HG03060 (cell line): Measurements from ENCODE around the gene EIF3I.

Source experiments
- ATAC-seq: cut with Tn5 transposase; IDR thresholded peaks from one replicate; pipeline ENCODE4 v1.9.1; 2021; ENCODE audit warnings: low read depth, moderate number of reproducible peaks; ENCODE audit not compliant: unreplicated experiment

EIF3I gene

GRCh38 chr1:32228771-32229170, 6.6 kb downstream of the EIF3I start:
- ATAC-seq, result no peak

- ATAC-seq, result no peak
These were observed 9.7 kb downstream of the EIF3I start for GRCh38 chr1:32231843-32232432.

GRCh38 chr1:32232558-32233304, 10.5 kb downstream of the EIF3I start:
- no peak for ATAC-seq

- ATAC-seq, result no peak
These were observed 12.6 kb downstream of the EIF3I start for GRCh38 chr1:32234792-32235191.

- no peak for ATAC-seq
These were observed 17.1 kb downstream of the EIF3I start for GRCh38 chr1:32239337-32239736.

GRCh38 chr1:32239790-32240139, 17.6 kb downstream of the EIF3I start:
- no peak for ATAC-seq

GRCh38 chr1:32240140-32240951, 18.1 kb downstream of the EIF3I start:
- no peak for ATAC-seq

- ATAC-seq, result no peak
These were observed 19.0 kb downstream of the EIF3I start for GRCh38 chr1:32241001-32241763.

- ATAC-seq, result no peak
These were observed 20.2 kb downstream of the EIF3I start for GRCh38 chr1:32242341-32242851.

GRCh38 chr1:32246888-32247273, 24.7 kb downstream of the EIF3I start, which contains the start of gene FAM167B:
Gene FAM167B (plus strand): TSS chr1:32247222. CDS start chr1:32247422, 200 bp downstream.
- ATAC-seq, result no peak

- ATAC-seq, result no peak
These were observed 25.2 kb downstream of the EIF3I start for GRCh38 chr1:32247452-32247851.

GRCh38 chr1:32247983-32248889, 26.0 kb downstream of the EIF3I start:
- no peak for ATAC-seq

GRCh38 chr1:32249831-32250525, 27.8 kb downstream of the EIF3I start:
- no peak for ATAC-seq

- no peak for ATAC-seq
These were observed 28.9 kb downstream of the EIF3I start, which contains the start of gene LCK for GRCh38 chr1:32250893-32251716. Gene LCK (plus strand): TSS chr1:32251265. CDS start chr1:32274330, 23,065 bp downstream.

GRCh38 chr1:32255072-32256071, 33.2 kb downstream of the EIF3I start:
- ATAC-seq, result no peak

GRCh38 chr1:32256473-32257226, 34.4 kb downstream of the EIF3I start:
- ATAC-seq, result no peak
